ENCODE data around the gene CDH2.

DNA sequence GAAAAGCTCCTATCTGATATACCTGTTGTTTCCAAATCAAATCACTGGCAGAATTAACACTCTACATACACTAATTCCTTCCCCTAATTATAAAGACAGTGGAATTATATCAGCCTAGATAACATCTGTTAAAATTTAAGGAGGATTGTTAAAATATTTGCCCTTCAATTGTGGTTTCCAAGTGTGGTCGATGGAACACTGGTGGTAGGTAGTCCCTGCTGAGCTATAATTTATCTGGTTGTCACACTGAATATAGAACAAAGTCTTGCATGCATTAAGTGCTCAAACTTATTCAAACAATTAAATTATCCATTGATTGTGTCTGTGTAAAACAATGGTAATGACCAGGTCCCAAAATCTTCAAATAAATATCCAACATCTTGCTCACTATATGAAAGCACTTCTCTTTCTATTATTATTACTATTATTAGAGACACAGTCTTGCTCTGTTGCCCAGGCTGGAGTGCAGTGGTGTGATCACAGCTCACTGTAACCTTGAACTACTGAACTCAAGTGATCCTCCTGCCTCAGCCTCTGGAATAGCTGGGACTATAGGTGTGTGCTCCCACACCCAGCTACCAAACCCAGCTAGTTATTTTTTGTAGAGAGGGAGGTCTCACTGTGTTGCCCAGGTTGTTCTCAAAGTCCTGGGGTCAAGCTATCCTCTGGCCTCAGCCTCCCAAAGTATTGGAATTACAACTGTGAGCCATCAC lies 12.0 kb downstream of the CDH2 start:
- no peak for TF ChIP-seq CTCF (IDR thresholded peaks at IDR 0.05)
- no peak for TF ChIP-seq POLR2AphosphoS5 (IDR thresholded peaks at IDR 0.05)

Data from suprapubic skin (tissue), 3 donors.